ENCODE data around the gene RAB40C.

GRCh38 chr16:546909-547770 lies 42.7 kb upstream of the RAB40C start:
- TF ChIP-seq CTCF (IDR thresholded peaks at IDR 0.05; ENCODE audit: borderline replicate concordance, extremely low read depth, low read length, poor library complexity, severe bottlenecking): no peak
- no peak for TF ChIP-seq EZH2 (IDR thresholded peaks at IDR 0.05; ENCODE audit: borderline replicate concordance, low read depth, low read length, severe bottlenecking)

Measured in DND-41 (cell line).